Parathyroid adenoma (tissue), 2 donors: ENCODE data around the gene SERPINA1.

ENCODE experiments used
- H2AFZ ChIP-seq: fragments of 300-600 bp; sonication (generic); one replicate; pipeline ENCODE4 v1.7.0; 2017; ENCODE audit warnings: antibody characterized with exemption, mild to moderate bottlenecking
- H3K27ac ChIP-seq: fragments of 300-600 bp; sonication (generic); one replicate; pipeline ENCODE4 v1.7.0; 2017
- H3K27me3 ChIP-seq: fragments of 300-600 bp; sonication (generic); one replicate; pipeline ENCODE4 v1.7.0; 2017; ENCODE audit warnings: low read length; ENCODE audit not compliant: control insufficient read depth, insufficient read depth
- H3K36me3 ChIP-seq: fragments of 300-600 bp; sonication (generic); one replicate; pipeline ENCODE4 v1.7.0; 2017; ENCODE audit warnings: low read length; ENCODE audit not compliant: control insufficient read depth, insufficient read depth
- H3K4me1 ChIP-seq: fragments of 300-600 bp; sonication (generic); one replicate; pipeline ENCODE4 v1.7.0; 2017; ENCODE audit warnings: control low read depth
- H3K4me2 ChIP-seq: fragments of 300-600 bp; sonication (generic); one replicate; pipeline ENCODE4 v1.7.0; 2017; ENCODE audit warnings: low read length
- H3K4me3 ChIP-seq: fragments of 300-600 bp; sonication (generic); one replicate; pipeline ENCODE4 v1.7.0; 2017; ENCODE audit warnings: low read depth, low read length
- H3K79me2 ChIP-seq: fragments of 300-600 bp; sonication (generic); one replicate; pipeline ENCODE4 v1.7.0; 2017; ENCODE audit warnings: control low read depth
- H3K9ac ChIP-seq: fragments of 300-600 bp; sonication (generic); one replicate; pipeline ENCODE4 v1.7.0; 2017; ENCODE audit warnings: mild to moderate bottlenecking
- H3K9me3 ChIP-seq: fragments of 300-600 bp; sonication (generic); one replicate; pipeline ENCODE4 v1.7.0; 2017; ENCODE audit warnings: low read length; ENCODE audit not compliant: control insufficient read depth
- TF ChIP-seq, protein P1 (sequence below): fragments of 300-600 bp; sonication (generic); IDR thresholded peaks from one replicate; pipeline ENCODE4 v1.7.0; 2017; ENCODE audit warnings: antibody characterized with exemption, mild to moderate bottlenecking
- donor health status: primary hyperparathyroidism.

The SERPINA1 gene

DNA sequence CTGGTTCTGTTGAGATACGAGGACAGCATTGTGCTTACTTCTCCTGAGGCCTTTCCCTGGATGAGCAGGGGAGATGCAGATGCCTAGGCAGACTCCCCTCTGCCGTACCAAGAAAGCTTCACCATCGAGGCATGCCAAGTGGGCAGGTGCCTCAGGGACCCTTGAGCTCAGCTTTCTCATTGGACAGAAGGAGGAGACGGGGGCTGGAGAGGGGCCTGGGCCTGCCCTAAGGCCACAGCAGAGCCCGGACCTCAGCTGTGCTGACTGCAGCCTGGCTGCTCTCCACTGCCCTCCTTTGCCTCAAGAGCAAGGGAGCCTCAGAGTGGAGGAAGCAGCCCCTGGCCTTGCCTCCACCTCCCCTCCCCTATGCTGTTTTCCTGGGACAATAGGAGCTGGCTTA lies 23.4 kb downstream of the SERPINA1 start:
- no peaks in the 10 kb centered on the region for H3K27me3 ChIP-seq
- no peaks in the 10 kb centered on the region for H3K4me1 ChIP-seq
- H3K9me3 ChIP-seq = no peaks in the 10 kb centered on the region
- no peak overlapping the region for H3K9ac ChIP-seq
- no peak overlapping the region for H3K27ac ChIP-seq
- H3K4me2 ChIP-seq = no peak overlapping the region
- TF ChIP-seq, protein P1, sequence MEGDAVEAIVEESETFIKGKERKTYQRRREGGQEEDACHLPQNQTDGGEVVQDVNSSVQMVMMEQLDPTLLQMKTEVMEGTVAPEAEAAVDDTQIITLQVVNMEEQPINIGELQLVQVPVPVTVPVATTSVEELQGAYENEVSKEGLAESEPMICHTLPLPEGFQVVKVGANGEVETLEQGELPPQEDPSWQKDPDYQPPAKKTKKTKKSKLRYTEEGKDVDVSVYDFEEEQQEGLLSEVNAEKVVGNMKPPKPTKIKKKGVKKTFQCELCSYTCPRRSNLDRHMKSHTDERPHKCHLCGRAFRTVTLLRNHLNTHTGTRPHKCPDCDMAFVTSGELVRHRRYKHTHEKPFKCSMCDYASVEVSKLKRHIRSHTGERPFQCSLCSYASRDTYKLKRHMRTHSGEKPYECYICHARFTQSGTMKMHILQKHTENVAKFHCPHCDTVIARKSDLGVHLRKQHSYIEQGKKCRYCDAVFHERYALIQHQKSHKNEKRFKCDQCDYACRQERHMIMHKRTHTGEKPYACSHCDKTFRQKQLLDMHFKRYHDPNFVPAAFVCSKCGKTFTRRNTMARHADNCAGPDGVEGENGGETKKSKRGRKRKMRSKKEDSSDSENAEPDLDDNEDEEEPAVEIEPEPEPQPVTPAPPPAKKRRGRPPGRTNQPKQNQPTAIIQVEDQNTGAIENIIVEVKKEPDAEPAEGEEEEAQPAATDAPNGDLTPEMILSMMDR = no peak
- no peaks in the 10 kb centered on the region for H3K79me2 ChIP-seq
- no peak overlapping the region for H3K4me3 ChIP-seq
- H3K36me3 ChIP-seq = no peaks in the 10 kb centered on the region
- H2AFZ ChIP-seq = no peak overlapping the region

DNA sequence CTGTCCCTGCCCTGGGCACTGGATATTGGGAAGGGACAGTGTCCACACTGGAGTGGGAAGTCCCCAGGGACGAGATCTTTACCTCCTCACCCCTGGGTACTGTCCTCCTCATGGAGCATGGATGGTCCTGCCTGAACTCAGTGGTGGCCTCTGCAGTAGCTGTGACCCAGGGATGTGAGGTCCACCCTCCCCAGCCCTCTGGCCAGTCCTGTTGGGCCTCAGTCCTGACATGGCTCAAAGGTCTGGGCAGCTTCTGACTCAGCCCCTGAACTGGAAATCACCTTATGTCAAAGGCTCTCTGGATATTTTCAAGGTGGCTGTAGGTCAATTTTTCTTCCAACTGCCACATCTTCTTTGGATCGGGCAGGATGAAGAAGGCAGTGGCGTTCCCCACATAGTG lies 24.4 kb downstream of the SERPINA1 start:
- H3K9ac ChIP-seq = no peak overlapping the region
- no peaks in the 10 kb centered on the region for H3K4me1 ChIP-seq
- no peak overlapping the region for H3K4me2 ChIP-seq
- no peak overlapping the region for H3K27ac ChIP-seq
- H3K36me3 ChIP-seq = no peaks in the 10 kb centered on the region
- TF ChIP-seq, protein P1 = no peak
- H3K9me3 ChIP-seq = no peaks in the 10 kb centered on the region
- no peaks in the 10 kb centered on the region for H3K79me2 ChIP-seq
- H3K4me3 ChIP-seq = no peak overlapping the region
- no peak overlapping the region for H2AFZ ChIP-seq
- no peaks in the 10 kb centered on the region for H3K27me3 ChIP-seq

- Histone ChIP-seq H3K4me3 (no peak overlapping the region), H3K27ac (no peak overlapping the region), H3K27me3 (no peaks in the 10 kb centered on the region), H3K4me2 (no peak overlapping the region), H3K9me3 (no peaks in the 10 kb centered on the region), H3K36me3 (no peaks in the 10 kb centered on the region), H3K79me2 (no peaks in the 10 kb centered on the region), H3K9ac (no peak overlapping the region), H2AFZ (no peak overlapping the region), H3K4me1 (no peaks in the 10 kb centered on the region)
- TF ChIP-seq, protein P1 = no peak
Measured at GRCh38 chr14:94363151-94363624, 25.2 kb downstream of the SERPINA1 start.

DNA sequence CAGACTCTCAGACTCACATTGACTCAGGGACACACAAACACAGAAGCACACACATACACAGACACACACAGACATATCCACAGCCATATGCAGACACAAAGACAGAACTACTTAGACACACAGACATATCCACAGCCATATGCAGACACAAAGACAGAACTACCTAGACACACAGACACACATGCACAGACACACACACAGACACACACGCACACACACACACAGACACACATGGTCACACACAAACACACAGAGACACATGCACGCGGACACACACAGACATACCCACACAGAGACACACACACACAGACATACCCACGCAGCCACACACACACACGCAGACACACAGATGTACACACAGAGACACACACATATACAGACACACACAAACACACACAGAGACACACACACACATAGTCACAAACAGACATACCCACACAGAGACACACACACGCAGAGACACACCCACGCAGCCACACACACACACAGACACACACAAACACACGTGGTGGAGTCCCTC lies 25.7 kb downstream of the SERPINA1 start:
- Histone ChIP-seq H3K4me1 (no peaks in the 10 kb centered on the region), H3K27ac (no peak overlapping the region), H3K27me3 (no peaks in the 10 kb centered on the region), H3K79me2 (no peaks in the 10 kb centered on the region), H2AFZ (no peak overlapping the region), H3K9me3 (no peaks in the 10 kb centered on the region), H3K4me2 (no peak overlapping the region), H3K36me3 (no peaks in the 10 kb centered on the region), H3K4me3 (no peak overlapping the region), H3K9ac (no peak overlapping the region)
- TF ChIP-seq, protein P1 = no peak

- H3K4me3 ChIP-seq = no peak overlapping the region
Measured at GRCh38 chr14:94361682-94362081, 26.7 kb downstream of the SERPINA1 start.

More at GRCh38 chr14:94361682-94362081, 26.7 kb downstream of the SERPINA1 start:
- Histone ChIP-seq H2AFZ (no peak overlapping the region), H3K9ac (no peak overlapping the region), H3K4me2 (no peak overlapping the region), H3K27me3 (no peaks in the 10 kb centered on the region), H3K79me2 (no peaks in the 10 kb centered on the region), H3K27ac (no peak overlapping the region), H3K4me1 (no peaks in the 10 kb centered on the region), H3K9me3 (no peaks in the 10 kb centered on the region), H3K36me3 (no peaks in the 10 kb centered on the region)
- TF ChIP-seq, protein P1 = no peak
